Measurements from ENCODE around the gene CD33.

- TF ChIP-seq EZH2 (IDR thresholded peaks at IDR 0.05), result no peak
- no peak for TF ChIP-seq FOXP2 (optimal IDR thresholded peaks at IDR 0.05; ENCODE audit: control extremely low read depth, extremely low read length, insufficient read depth)
Observed at GRCh38 chr19:51203916-51204315, 21.0 kb upstream of the CD33 start.

All from SK-N-MC (cell line).